GM18858 (cell line): ENCODE measurements around the gene GNAI2.
"Not testable (repeated sequence)": the region's sequence is repeated elsewhere in the genome, so short reads cannot be mapped to it uniquely, and the experiment has no call there.

Experiments used
- ATAC-seq: cut with Tn5 transposase; IDR thresholded peaks from one replicate; pipeline ENCODE4 v1.9.1; 2021; ENCODE audit not compliant: unreplicated experiment

Gene GNAI2

GRCh38 chr3:50224639-50225038, 11.4 kb upstream of the GNAI2 start:
- ATAC-seq: no peak

GRCh38 chr3:50226888-50227389, 9.1 kb upstream of the GNAI2 start:
- ATAC-seq: no peak

GRCh38 chr3:50227390-50228183, 8.4 kb upstream of the GNAI2 start:
- peak; percentile 75 for ATAC-seq

GRCh38 chr3:50228184-50228763, 7.7 kb upstream of the GNAI2 start:
- ATAC-seq: not testable (repeated sequence)

GRCh38 chr3:50229490-50229889, 6.5 kb upstream of the GNAI2 start:
- ATAC-seq: no peak

GRCh38 chr3:50230104-50230793, 5.8 kb upstream of the GNAI2 start:
- no peak for ATAC-seq

- no peak for ATAC-seq
These were observed 5.2 kb upstream of the GNAI2 start for GRCh38 chr3:50230794-50231125.

- ATAC-seq: no peak
These were observed 4.4 kb upstream of the GNAI2 start for GRCh38 chr3:50231581-50231980.

- no peak for ATAC-seq
These were observed 3.7 kb upstream of the GNAI2 start for GRCh38 chr3:50232303-50232702.

- ATAC-seq: no peak
These were observed 2.8 kb upstream of the GNAI2 start for GRCh38 chr3:50233176-50233575.

- no peak for ATAC-seq
These were observed 604 bp downstream of the GNAI2 start for GRCh38 chr3:50236484-50237132.

- no peak for ATAC-seq
These were observed 1.2 kb downstream of the GNAI2 start for GRCh38 chr3:50237133-50237651.

GRCh38 chr3:50237754-50238548, 1.9 kb downstream of the GNAI2 start:
- ATAC-seq: peak; percentile 32

- ATAC-seq: no peak
These were observed 2.6 kb downstream of the GNAI2 start for GRCh38 chr3:50238549-50239026.

- no peak for ATAC-seq
These were observed 3.6 kb downstream of the GNAI2 start for GRCh38 chr3:50239649-50240048.

- ATAC-seq: no peak
These were observed 5.2 kb downstream of the GNAI2 start for GRCh38 chr3:50241163-50241562.

- ATAC-seq: no peak
These were observed 5.8 kb downstream of the GNAI2 start for GRCh38 chr3:50241713-50242380.

GRCh38 chr3:50242381-50242770, 6.4 kb downstream of the GNAI2 start:
- no peak for ATAC-seq

- no peak for ATAC-seq
These were observed 7.0 kb downstream of the GNAI2 start for GRCh38 chr3:50242851-50243542.
